ENCODE data around the gene INPP1.
"Not testable (repeated sequence)": the region's sequence is repeated elsewhere in the genome, so short reads cannot be mapped to it uniquely, and the experiment has no call there.

INPP1 gene

GRCh38 chr2:190343536-190344275, at the start of gene INPP1:
TSS of gene INPP1 (plus strand) at chr2:190343589. CDS start at chr2:190360103, 16,514 bp downstream.
- H3K4me3 ChIP-seq (ENCODE audit: low read depth, low read length): peak within 1 kb of the TSS; percentile 68
- TF ChIP-seq CTCF (IDR thresholded peaks at IDR 0.05; ENCODE audit: borderline replicate concordance, insufficient read depth, low read depth, low read length): no peak

GRCh38 chr2:190297880-190298279, 45.5 kb upstream of the INPP1 start:
- not testable (repeated sequence) for H3K4me3 ChIP-seq (ENCODE audit: low read depth, low read length)

GRCh38 chr2:190301032-190301431, 42.4 kb upstream of the INPP1 start:
- no peak for TF ChIP-seq CTCF (IDR thresholded peaks at IDR 0.05; ENCODE audit: borderline replicate concordance, insufficient read depth, low read depth, low read length)
- H3K4me3 ChIP-seq (ENCODE audit: low read depth, low read length): no peak overlapping the region

- no peak for TF ChIP-seq CTCF (IDR thresholded peaks at IDR 0.05; ENCODE audit: borderline replicate concordance, insufficient read depth, low read depth, low read length)
- no peak overlapping the region for H3K4me3 ChIP-seq (ENCODE audit: low read depth, low read length)
Measured at GRCh38 chr2:190302052-190302451, 41.3 kb upstream of the INPP1 start.

GRCh38 chr2:190303647-190304046, 39.7 kb upstream of the INPP1 start:
- TF ChIP-seq CTCF (IDR thresholded peaks at IDR 0.05; ENCODE audit: borderline replicate concordance, insufficient read depth, low read depth, low read length): no peak
- no peak overlapping the region for H3K4me3 ChIP-seq (ENCODE audit: low read depth, low read length)

GRCh38 chr2:190304404-190304803, 39.0 kb upstream of the INPP1 start:
- no peak for TF ChIP-seq CTCF (IDR thresholded peaks at IDR 0.05; ENCODE audit: borderline replicate concordance, insufficient read depth, low read depth, low read length)

GRCh38 chr2:190308031-190308430, 35.4 kb upstream of the INPP1 start:
- no peak for TF ChIP-seq CTCF (IDR thresholded peaks at IDR 0.05; ENCODE audit: borderline replicate concordance, insufficient read depth, low read depth, low read length)
- H3K4me3 ChIP-seq (ENCODE audit: low read depth, low read length): no peak overlapping the region

More at GRCh38 chr2:190304404-190304803, 39.0 kb upstream of the INPP1 start:
- no peak overlapping the region for H3K4me3 ChIP-seq (ENCODE audit: low read depth, low read length)

All from GM12875 (cell line).